Activated T-helper 1 cell treated with anti-CD3 and anti-CD28 coated beads, Interleukin-12 subunit alpha, Interleukin-12 subunit beta, Interleukin-2, Interleukin-4 antibody, amounts not matched to agents 30 ng/mL and 10 ng/mL and 1 ng/mL, durations not matched to agents 14 hours and 24 hours and 36 hours (primary cell): ENCODE measurements around the gene SLC6A18. TPM values are rescaled to one million over a fixed set of nuclear protein-coding genes. Genes with fewer than 3 reads are reported as not detected.

ENCODE experiments used
- DNase-seq: peaks from one replicate; pipeline ENCODE4 v3.0.0; 2021; ENCODE audit warnings: low spot score
- H3K27ac Mint-ChIP-seq: one replicate; pipeline ENCODE4 v1.8.0; 2021; ENCODE audit warnings: mild to moderate bottlenecking, mixed read lengths
- H3K27me3 Mint-ChIP-seq: one replicate; pipeline ENCODE4 v1.8.0; 2022; ENCODE audit warnings: mild to moderate bottlenecking, moderate library complexity, mixed read lengths; ENCODE audit not compliant: insufficient read depth
- H3K36me3 Mint-ChIP-seq: one replicate; pipeline ENCODE4 v1.8.0; 2021; ENCODE audit warnings: low read depth, mixed read lengths
- H3K4me1 Mint-ChIP-seq: one replicate; pipeline ENCODE4 v1.8.0; 2021; ENCODE audit warnings: low read depth, mixed read lengths
- H3K4me3 Mint-ChIP-seq: one replicate; pipeline ENCODE4 v1.8.0; 2021; ENCODE audit warnings: mild to moderate bottlenecking, moderate library complexity, mixed read lengths
- H3K9me3 Mint-ChIP-seq: one replicate; pipeline ENCODE4 v1.8.0; 2021; ENCODE audit warnings: mixed read lengths
- intact Hi-C: fragments of 100-400 bp; cut with micrococcal nuclease; formaldehyde crosslinking; loops from one replicate; pipeline ENCODE4 v1.15.1; 2024
- total RNA-seq: library from RNA; stranded (reverse); gene quantifications from 2 replicates; pipeline ENCODE4 v1.2.3, GENCODE V29; 2022

Gene SLC6A18
- total RNA-seq, 1 donor from 2014 or later: not detected

DNA sequence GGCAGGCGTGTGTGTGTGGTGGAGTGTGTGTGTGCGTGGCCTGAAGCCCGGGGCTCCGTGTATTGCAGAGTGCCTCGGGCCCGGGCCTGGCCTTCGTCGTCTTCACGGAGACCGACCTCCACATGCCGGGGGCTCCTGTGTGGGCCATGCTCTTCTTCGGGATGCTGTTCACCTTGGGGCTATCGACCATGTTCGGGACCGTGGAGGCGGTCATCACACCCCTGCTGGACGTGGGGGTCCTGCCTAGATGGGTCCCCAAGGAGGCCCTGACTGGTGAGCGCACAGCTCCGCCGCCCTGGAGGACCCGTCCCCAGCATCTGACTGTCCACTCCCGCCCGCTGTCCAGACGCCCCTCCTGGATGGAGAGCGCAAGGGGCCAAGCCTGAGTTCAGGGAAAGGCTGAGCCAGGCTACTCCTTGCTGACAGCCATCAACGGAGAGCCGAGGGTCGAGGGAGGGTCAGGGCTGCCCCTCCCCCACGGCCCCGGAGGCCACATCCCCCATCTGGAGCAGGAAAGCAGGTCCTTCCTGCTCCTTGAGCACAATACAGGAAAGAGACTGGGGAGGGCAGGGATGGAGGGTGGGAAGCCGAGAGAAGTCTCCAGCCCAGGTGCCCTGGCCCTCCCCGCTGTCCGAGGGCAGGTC, 18.4 kb downstream of the SLC6A18 start:
- no peaks in the 10 kb centered on the region for H3K9me3 Mint-ChIP-seq
- intact Hi-C loops: no loop called here
- H3K27ac Mint-ChIP-seq: no peak overlapping the region
- DNase-seq: no peak
- no peaks in the 10 kb centered on the region for H3K4me1 Mint-ChIP-seq
- no peaks in the 10 kb centered on the region for H3K36me3 Mint-ChIP-seq
- peaks cover 3% of the 10 kb centered on the region for H3K27me3 Mint-ChIP-seq
- no peak overlapping the region for H3K4me3 Mint-ChIP-seq

- no peaks in the 10 kb centered on the region for H3K9me3 Mint-ChIP-seq
- intact Hi-C loops: no loop called here
- H3K27me3 Mint-ChIP-seq: peaks cover 3% of the 10 kb centered on the region
- no peaks in the 10 kb centered on the region for H3K36me3 Mint-ChIP-seq
- no peak overlapping the region for H3K4me3 Mint-ChIP-seq
- H3K27ac Mint-ChIP-seq: no peak overlapping the region
- no peaks in the 10 kb centered on the region for H3K4me1 Mint-ChIP-seq
- no peak for DNase-seq
Measured at GRCh38 chr5:1244255-1244654, 19.1 kb downstream of the SLC6A18 start.

DNA sequence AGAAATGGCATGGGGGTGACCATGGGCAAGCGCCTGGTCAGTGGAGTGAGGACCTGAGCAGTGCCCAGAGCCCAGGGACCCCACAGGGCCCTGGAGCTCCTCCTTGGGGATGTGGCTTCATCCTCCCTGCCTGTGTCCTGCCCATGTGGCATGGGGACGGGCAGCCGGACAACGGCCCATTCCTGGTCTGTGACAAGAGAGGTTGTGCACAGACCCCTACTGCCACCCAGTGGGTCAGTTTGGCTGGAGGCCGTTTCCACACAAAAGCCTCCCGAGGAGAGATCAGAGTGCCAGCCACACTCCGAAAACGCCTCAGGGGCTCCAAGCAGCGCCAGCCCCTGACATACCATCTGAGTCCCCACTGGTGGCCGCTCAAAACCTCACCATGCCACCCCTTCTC, 19.8 kb downstream of the SLC6A18 start:
- H3K27me3 Mint-ChIP-seq: peaks cover 3% of the 10 kb centered on the region
- no peaks in the 10 kb centered on the region for H3K9me3 Mint-ChIP-seq
- no peak for DNase-seq
- H3K27ac Mint-ChIP-seq: no peak overlapping the region
- H3K4me1 Mint-ChIP-seq: no peaks in the 10 kb centered on the region
- H3K4me3 Mint-ChIP-seq: no peak overlapping the region
- H3K36me3 Mint-ChIP-seq: no peaks in the 10 kb centered on the region
- intact Hi-C loops: no loop called here

DNA sequence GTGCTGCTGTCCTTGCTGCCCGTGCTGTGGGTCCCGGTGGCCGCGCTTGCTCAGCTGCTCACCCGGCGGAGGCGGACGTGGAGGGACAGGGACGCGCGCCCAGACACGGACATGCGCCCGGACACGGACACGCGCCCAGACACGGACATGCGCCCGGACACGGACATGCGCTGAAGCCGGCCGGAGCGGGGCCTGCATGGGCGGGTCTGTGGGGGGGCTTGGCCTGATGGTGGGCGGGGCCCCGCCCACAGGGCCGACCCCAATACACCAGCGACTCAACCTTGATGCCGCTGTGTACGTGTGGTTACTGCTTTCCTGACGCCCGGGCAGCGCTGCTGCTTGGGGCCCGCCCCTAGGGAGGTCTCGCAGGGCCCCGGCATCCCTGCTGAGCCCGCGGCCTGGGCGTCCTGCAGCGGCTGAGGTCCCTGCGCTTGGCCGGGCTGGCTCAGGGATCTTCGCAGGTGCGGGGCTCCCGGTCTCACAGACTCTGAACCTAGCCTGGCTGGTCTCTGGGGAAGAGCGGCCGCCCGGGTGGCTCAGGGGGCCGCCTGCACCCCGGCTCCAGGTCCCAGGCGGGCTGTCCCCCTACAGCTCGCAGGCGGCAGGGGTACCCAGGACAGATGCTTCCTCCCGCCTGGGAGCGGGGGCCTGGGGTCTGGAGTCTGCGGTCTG, 20.9 kb downstream of the SLC6A18 start:
- no peak for DNase-seq
- H3K27ac Mint-ChIP-seq: no peak overlapping the region
- intact Hi-C loops: no loop called here

GRCh38 chr5:1246711-1247431, 21.7 kb downstream of the SLC6A18 start:
- intact Hi-C loops: no loop called here
- Mint-ChIP-seq H3K4me1 (no peaks in the 10 kb centered on the region), H3K27ac (no peak overlapping the region), H3K27me3 (no peaks in the 10 kb centered on the region), H3K36me3 (no peaks in the 10 kb centered on the region), H3K4me3 (no peak overlapping the region), H3K9me3 (no peaks in the 10 kb centered on the region)
- DNase-seq: no peak

More for the DNA sequence above, 20.9 kb downstream of the SLC6A18 start:
- Mint-ChIP-seq H3K27me3 (peaks cover 3% of the 10 kb centered on the region), H3K9me3 (no peaks in the 10 kb centered on the region), H3K4me3 (no peak overlapping the region), H3K36me3 (no peaks in the 10 kb centered on the region), H3K4me1 (no peaks in the 10 kb centered on the region)

DNA sequence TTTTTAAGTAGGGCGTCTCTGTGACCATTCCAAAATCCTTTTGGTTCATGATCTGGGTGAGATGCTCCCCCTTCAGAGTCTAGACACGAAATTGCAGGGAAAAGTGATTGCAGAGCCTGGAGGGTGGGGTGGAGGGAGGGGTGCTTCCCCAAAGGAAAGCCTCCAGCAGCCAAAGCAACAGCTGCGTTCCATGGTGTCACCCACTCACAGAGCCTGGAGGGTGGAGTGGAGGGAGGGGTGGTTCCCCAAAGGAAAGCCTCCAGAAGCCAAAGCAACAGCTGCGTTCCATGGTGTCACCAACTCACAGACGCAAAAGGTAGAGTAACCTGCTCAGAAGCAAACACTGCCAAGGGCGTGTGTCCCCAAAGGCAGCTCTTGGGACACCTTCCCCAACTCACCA, 22.6 kb downstream of the SLC6A18 start:
- no peaks in the 10 kb centered on the region for H3K9me3 Mint-ChIP-seq

GRCh38 chr5:1249366-1250280, 24.4 kb downstream of the SLC6A18 start:
- intact Hi-C loops: no loop called here
- Mint-ChIP-seq H3K4me3 (no peak overlapping the region), H3K4me1 (peaks cover 2% of the 10 kb centered on the region), H3K27me3 (no peaks in the 10 kb centered on the region), H3K9me3 (no peaks in the 10 kb centered on the region), H3K27ac (no peak overlapping the region), H3K36me3 (no peaks in the 10 kb centered on the region)
- DNase-seq: no peak

More for the DNA sequence above, 22.6 kb downstream of the SLC6A18 start:
- H3K27ac Mint-ChIP-seq: no peak overlapping the region
- H3K27me3 Mint-ChIP-seq: no peaks in the 10 kb centered on the region
- no peak overlapping the region for H3K4me3 Mint-ChIP-seq
- H3K4me1 Mint-ChIP-seq: no peaks in the 10 kb centered on the region
- DNase-seq: no peak
- intact Hi-C loops: no loop called here
- no peaks in the 10 kb centered on the region for H3K36me3 Mint-ChIP-seq

DNA sequence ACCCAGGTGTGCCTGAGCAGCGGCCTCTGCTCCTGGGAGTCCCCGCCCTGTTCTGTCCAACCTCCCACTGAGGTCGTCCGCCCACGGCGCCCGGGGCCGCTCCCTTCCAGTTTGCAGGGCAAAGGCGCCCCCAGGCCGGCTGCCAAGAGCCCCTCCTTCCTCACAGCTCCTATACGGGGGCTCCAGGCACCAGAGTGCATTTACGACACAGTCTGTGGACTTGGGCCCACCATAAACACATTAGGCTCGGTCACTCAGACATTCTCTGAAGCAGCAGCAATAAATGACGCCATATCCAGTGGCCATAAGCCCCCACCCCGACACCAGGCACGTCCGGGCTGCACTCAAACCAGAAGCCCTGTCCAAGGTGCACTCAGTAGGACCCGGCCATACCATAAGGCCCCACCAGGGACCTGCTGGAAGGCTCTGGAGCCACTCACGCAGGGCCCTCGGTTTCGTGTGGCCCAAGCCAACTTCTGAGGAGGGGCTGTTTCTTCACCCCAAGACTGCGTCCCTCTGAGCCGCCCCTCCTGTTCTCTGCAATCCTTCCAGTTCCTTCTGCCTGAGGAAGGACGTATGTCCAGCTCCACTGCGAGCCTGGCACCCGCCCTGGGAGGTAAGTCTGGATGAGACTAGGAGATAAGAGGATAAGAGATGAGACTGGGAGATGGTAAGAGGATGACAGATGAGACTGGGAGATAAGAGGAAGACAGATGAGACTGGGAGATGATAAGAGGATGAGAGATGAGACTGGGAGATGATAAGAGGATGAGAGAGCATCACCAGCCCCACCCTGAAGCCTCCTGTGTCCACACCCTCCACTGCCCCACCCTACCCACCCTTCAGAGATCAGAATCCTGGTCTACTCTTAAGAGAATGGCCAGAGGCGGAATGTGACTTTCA, 26.7 kb downstream of the SLC6A18 start:
- intact Hi-C loops: no loop called here
- Mint-ChIP-seq H3K27ac (no peak overlapping the region), H3K36me3 (no peaks in the 10 kb centered on the region), H3K27me3 (peaks cover 2% of the 10 kb centered on the region), H3K9me3 (no peaks in the 10 kb centered on the region), H3K4me3 (no peak overlapping the region), H3K4me1 (peaks cover 21% of the 10 kb centered on the region)
- DNase-seq: no peak

GRCh38 chr5:1252681-1253080, 27.5 kb downstream of the SLC6A18 start:
- no peak for DNase-seq
- Mint-ChIP-seq H3K36me3 (no peaks in the 10 kb centered on the region), H3K4me1 (peaks cover 21% of the 10 kb centered on the region), H3K27me3 (peaks cover 2% of the 10 kb centered on the region), H3K9me3 (no peaks in the 10 kb centered on the region), H3K27ac (no peak overlapping the region), H3K4me3 (no peak overlapping the region)
- intact Hi-C loops: no loop called here

DNA sequence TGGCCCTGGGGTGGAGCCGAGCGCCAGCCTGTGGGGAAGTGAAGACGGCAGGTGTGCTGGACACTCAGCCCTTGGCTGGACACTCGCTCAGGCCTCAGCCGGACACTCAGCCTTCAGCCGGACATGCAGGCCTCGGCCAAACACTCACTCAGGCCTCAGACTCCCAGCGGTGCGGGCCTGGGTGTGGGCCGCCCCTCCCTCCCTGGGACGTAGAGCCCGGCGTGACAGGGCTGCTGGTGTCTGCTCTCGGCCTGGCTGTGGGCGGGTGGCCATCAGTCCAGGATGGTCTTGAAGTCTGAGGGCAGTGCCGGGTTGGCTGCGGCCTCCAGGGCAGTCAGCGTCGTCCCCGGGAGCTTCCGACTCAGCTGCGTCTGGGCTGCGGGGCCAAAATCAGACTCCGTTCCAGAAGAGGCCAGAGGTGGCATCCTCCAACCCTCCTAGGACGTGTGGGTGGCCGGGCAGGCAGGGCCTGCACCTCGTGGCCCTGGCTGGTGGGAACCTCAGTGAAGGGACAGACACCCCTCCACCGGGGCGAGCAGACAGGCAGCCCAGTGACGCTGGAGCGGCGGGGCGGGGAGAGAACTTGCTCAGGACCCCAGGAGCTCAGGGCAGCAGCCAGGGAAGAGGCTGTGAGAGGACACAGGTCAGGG, 28.4 kb downstream of the SLC6A18 start:
- no peaks in the 10 kb centered on the region for H3K9me3 Mint-ChIP-seq
- H3K27me3 Mint-ChIP-seq: peaks cover 4% of the 10 kb centered on the region
- H3K36me3 Mint-ChIP-seq: no peaks in the 10 kb centered on the region
- peaks cover 21% of the 10 kb centered on the region for H3K4me1 Mint-ChIP-seq
- intact Hi-C loops: no loop called here
- no peak overlapping the region for H3K27ac Mint-ChIP-seq
- H3K4me3 Mint-ChIP-seq: no peak overlapping the region
- DNase-seq: no peak

GRCh38 chr5:1254196-1254595, 29.0 kb downstream of the SLC6A18 start:
- DNase-seq: no peak
- H3K4me1 Mint-ChIP-seq: peaks cover 21% of the 10 kb centered on the region
- H3K27me3 Mint-ChIP-seq: peaks cover 4% of the 10 kb centered on the region
- H3K36me3 Mint-ChIP-seq: no peaks in the 10 kb centered on the region
- no peaks in the 10 kb centered on the region for H3K9me3 Mint-ChIP-seq
- H3K27ac Mint-ChIP-seq: no peak overlapping the region
- H3K4me3 Mint-ChIP-seq: no peak overlapping the region
- intact Hi-C loops: no loop called here
